Ascending aorta (tissue), 2 donors: Measurements from ENCODE around the gene NRL. TPM values are rescaled to one million over a fixed set of nuclear protein-coding genes. Genes with fewer than 3 reads are reported as not detected.

Experiments used
- DNase-seq, 2 donors: peaks; one replicate each; pipeline ENCODE4 v3.0.0-alpha.2; 2019; ENCODE audit warnings: low spot score in 2 of 2
- H3K27ac ChIP-seq, 2 donors: fragments of 200-600 bp; sonication (generic); one replicate each; pipeline ENCODE4 v1.5.1; 2016 to 2017; ENCODE audit warnings: mild to moderate bottlenecking in 1 of 2
- H3K27me3 ChIP-seq: fragments of 200-600 bp; sonication (generic); one replicate; pipeline ENCODE4 v1.5.1; 2017
- H3K36me3 ChIP-seq, 2 donors: fragments of 200-600 bp; sonication (generic); one replicate each; pipeline ENCODE4 v1.5.1; 2016
- H3K4me1 ChIP-seq, 2 donors: fragments of 200-600 bp; sonication (generic); one replicate each; pipeline ENCODE4 v1.5.1; 2016 to 2017; ENCODE audit warnings: mild to moderate bottlenecking in 1 of 2
- H3K4me3 ChIP-seq, 2 donors: fragments of 200-600 bp; sonication (generic); one replicate each; pipeline ENCODE4 v1.5.1; 2016 to 2017; ENCODE audit warnings: mild to moderate bottlenecking in 1 of 2
- H3K9me3 ChIP-seq, 2 donors: fragments of 200-600 bp; sonication (generic); one replicate each; pipeline ENCODE4 v1.5.1; 2016
- CTCF ChIP-seq, 3 experiments: fragments of 200-600 bp in 2 of 3; fragments of 450-650 bp in 1 of 3; sonication (generic) in 2 of 3; IDR thresholded peaks; one replicate each; pipeline ENCODE4 v1.5.1; 2016 to 2019; ENCODE audit warnings: antibody characterized with exemption in 3 of 3, mild to moderate bottlenecking in 1 of 3, moderate library complexity in 1 of 3
- intact Hi-C: fragments of 100-400 bp; cut with DNase I; formaldehyde crosslinking; loops from one replicate; pipeline ENCODE4 v1.15.1; 2023
- total RNA-seq: library from RNA; depleted of rRNA; stranded (reverse); fragments of >200 nt; gene quantifications from one replicate; pipeline ENCODE4 v1.1.0, GENCODE V29; 2016

The NRL gene
- total RNA-seq, 1 donor from 2014 or later: not detected

- H3K27ac ChIP-seq: no peak overlapping the region
- intact Hi-C loops: no loop called here
- H3K9me3 ChIP-seq: no peaks in the 10 kb centered on the region
- no peak for TF ChIP-seq CTCF (IDR thresholded peaks at IDR 0.05)
- no peaks in the 10 kb centered on the region for H3K4me1 ChIP-seq
- no peak overlapping the region for H3K4me3 ChIP-seq
- H3K27me3 ChIP-seq: no peaks in the 10 kb centered on the region
- no peak for DNase-seq
- no peaks in the 10 kb centered on the region for H3K36me3 ChIP-seq
Observed at GRCh38 chr14:24064856-24065255, 49.9 kb downstream of the NRL start.

- H3K9me3 ChIP-seq: no peaks in the 10 kb centered on the region
- no peak overlapping the region for H3K27ac ChIP-seq
- intact Hi-C loops: no loop called here
- no peaks in the 10 kb centered on the region for H3K27me3 ChIP-seq
- no peaks in the 10 kb centered on the region for H3K36me3 ChIP-seq
- no peak for TF ChIP-seq CTCF (IDR thresholded peaks at IDR 0.05)
- no peak overlapping the region for H3K4me3 ChIP-seq
- H3K4me1 ChIP-seq: no peaks in the 10 kb centered on the region
- no peak for DNase-seq
Observed at GRCh38 chr14:24064091-24064795, 50.5 kb downstream of the NRL start.

GRCh38 chr14:24063263-24063836, 51.4 kb downstream of the NRL start:
- intact Hi-C loops: no loop called here
- no peak for DNase-seq
- H3K4me1 ChIP-seq: no peaks in the 10 kb centered on the region
- no peak overlapping the region for H3K4me3 ChIP-seq
- H3K27ac ChIP-seq: no peak overlapping the region
- TF ChIP-seq CTCF (IDR thresholded peaks at IDR 0.05): no peak
- no peaks in the 10 kb centered on the region for H3K36me3 ChIP-seq
- no peaks in the 10 kb centered on the region for H3K27me3 ChIP-seq
- H3K9me3 ChIP-seq: no peaks in the 10 kb centered on the region

- Histone ChIP-seq H3K27me3 (no peaks in the 10 kb centered on the region), H3K4me1 (no peaks in the 10 kb centered on the region), H3K4me3 (no peak overlapping the region), H3K9me3 (no peaks in the 10 kb centered on the region), H3K27ac (no peak overlapping the region), H3K36me3 (no peaks in the 10 kb centered on the region)
- DNase-seq: no peak
- intact Hi-C loops: no loop called here
- TF ChIP-seq CTCF (IDR thresholded peaks at IDR 0.05): no peak
Observed at GRCh38 chr14:24062216-24062980, 52.4 kb downstream of the NRL start.

GRCh38 chr14:24060984-24061913, 53.5 kb downstream of the NRL start:
- no peak overlapping the region for H3K27ac ChIP-seq
- no peaks in the 10 kb centered on the region for H3K9me3 ChIP-seq
- no peak for TF ChIP-seq CTCF (IDR thresholded peaks at IDR 0.05)
- no peaks in the 10 kb centered on the region for H3K4me1 ChIP-seq
- no peaks in the 10 kb centered on the region for H3K36me3 ChIP-seq
- no peak overlapping the region for H3K4me3 ChIP-seq
- no peaks in the 10 kb centered on the region for H3K27me3 ChIP-seq
- intact Hi-C loops: no loop called here
- no peak for DNase-seq
